Measurements from ENCODE around the gene ATP7B. TPM values are rescaled to one million over a fixed set of nuclear protein-coding genes. Genes with fewer than 3 reads are reported as not detected.

Gene ATP7B
- total RNA-seq, 2 donors from 2014 or later: 2.6 to 5.7 TPM

- no peak for DNase-seq (ENCODE audit: low spot score)
- intact Hi-C loops (cut with DNase I): no loop called here
Observed at GRCh38 chr13:51932231-51932630, 79.0 kb downstream of the ATP7B start.

DNA sequence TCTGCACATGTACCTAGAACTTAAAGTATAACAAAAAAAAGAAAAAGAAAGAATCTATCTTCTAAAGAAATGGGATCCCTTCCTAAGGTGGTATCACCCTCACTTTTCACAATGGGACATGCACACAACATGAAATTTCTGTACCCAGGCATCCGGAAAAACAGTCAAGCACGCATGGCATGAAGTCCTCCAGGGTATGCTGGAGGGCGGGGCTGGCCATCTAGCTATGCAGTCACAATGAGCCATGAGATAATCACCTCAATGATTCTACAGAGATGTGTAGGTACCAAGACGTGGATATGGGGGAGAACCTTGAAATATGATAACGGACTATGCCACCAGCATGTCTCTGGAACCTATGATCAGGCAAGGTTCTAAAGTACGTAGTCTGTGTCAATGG, 79.6 kb downstream of the ATP7B start:
- no peak for DNase-seq (ENCODE audit: low spot score)
- intact Hi-C loops (cut with DNase I): no loop called here

DNA sequence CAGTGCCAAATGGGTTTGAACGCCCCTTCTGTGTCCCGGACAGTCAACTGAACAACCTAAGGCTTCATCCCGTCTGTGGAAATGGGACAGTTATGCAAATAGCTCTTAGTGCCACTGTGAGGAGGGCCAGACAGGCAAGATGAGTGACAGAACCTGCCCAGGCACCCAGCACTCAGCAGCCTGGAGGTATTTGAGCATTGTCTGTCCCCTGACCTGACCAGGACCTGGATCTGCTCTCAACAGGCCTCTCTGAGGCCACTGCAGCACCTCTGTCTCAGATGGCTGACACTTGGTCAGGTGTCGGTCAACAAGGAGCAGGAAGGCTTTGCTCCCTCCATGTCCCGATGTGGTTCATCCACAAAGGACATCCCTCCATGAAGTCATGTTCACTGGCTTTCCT, 81.6 kb downstream of the ATP7B start:
- peak; percentile 24 for DNase-seq (ENCODE audit: low spot score)
- intact Hi-C loops (cut with DNase I): no loop called here

- DNase-seq (ENCODE audit: low spot score): no peak
- intact Hi-C loops (cut with DNase I): no loop called here
Observed at GRCh38 chr13:51928231-51928630, 83.0 kb downstream of the ATP7B start.

GRCh38 chr13:51927129-51927528, 84.1 kb downstream of the ATP7B start:
- DNase-seq (ENCODE audit: low spot score): no peak
- intact Hi-C loops (cut with DNase I): no loop called here

- DNase-seq (ENCODE audit: low spot score): no peak
- intact Hi-C loops (cut with DNase I): no loop called here
Observed at GRCh38 chr13:51926528-51926885, 84.7 kb downstream of the ATP7B start.

DNA sequence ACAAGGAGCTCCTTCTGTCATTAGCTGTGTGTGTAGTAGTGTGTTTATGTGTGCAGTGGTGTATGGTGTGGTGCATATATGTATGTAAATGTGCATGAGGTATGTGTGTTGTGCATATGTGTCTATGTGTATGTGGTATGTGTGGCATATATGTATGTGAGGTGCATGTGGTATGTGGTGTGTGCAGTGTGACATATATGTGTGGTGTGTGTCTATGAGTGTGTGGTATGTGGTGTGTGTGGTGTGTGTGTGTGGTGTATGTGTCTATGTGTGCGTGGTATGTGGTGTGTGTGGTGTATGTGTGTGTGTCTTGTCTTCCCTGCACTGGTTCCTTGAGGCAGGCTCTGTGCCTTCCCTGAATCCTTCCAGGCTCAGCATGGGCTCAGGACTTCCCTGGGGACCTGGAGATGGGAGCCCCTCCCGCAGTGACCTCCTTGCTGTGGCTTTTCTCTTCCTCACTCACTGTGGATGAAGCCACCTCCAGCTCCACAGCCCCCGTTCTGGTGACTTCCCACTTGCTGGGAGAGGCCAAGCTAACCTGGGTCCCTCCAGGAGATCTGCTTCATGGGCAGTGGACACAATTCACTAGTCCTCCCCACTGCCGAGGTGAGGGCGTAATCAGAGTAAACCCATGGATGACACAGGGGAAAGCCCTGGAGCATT, 85.3 kb downstream of the ATP7B start:
- intact Hi-C loops (cut with DNase I): no loop called here
- DNase-seq (ENCODE audit: low spot score): peak; percentile 52

DNA sequence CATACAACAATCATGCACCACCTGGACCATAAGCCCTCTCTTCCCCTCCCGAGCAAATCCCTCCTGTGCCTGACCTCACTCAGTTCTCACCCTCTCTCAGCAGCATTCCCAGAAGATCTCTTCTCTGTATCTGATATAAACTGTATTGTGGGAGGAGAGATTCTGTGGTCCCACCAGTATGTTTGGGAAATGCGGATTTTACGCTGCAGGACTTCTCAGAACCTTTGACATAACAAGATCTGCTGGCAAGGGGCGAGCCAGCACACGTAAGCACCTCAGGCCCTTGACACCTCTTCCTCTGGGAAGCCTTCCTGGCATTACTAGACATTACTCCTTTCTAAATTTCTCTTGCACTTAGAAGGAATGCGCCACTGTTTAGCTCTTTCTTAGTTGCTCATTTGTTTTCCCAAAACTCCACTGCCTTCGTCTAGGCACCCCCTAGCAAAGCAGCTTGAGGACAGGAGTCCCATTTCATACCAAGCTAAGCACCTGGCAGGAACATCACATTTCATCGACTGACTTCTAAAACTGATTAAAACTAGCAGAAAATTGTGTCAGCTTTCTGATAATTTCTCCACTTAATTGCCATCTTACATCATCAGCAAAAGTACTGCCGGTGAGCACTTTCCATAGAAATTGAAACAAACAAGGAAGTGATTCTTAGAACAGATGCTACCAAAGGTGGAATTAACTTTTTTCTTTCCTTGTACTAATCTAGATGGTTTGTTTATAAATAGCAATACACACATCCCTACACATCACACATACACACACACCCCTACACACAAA, 86.3 kb downstream of the ATP7B start:
- intact Hi-C loops (cut with DNase I): no loop called here
- DNase-seq (ENCODE audit: low spot score): peak; percentile 14

- DNase-seq (ENCODE audit: low spot score): no peak
- intact Hi-C loops (cut with DNase I): no loop called here
Observed at GRCh38 chr13:51923983-51924539, 87.2 kb downstream of the ATP7B start.

DNA sequence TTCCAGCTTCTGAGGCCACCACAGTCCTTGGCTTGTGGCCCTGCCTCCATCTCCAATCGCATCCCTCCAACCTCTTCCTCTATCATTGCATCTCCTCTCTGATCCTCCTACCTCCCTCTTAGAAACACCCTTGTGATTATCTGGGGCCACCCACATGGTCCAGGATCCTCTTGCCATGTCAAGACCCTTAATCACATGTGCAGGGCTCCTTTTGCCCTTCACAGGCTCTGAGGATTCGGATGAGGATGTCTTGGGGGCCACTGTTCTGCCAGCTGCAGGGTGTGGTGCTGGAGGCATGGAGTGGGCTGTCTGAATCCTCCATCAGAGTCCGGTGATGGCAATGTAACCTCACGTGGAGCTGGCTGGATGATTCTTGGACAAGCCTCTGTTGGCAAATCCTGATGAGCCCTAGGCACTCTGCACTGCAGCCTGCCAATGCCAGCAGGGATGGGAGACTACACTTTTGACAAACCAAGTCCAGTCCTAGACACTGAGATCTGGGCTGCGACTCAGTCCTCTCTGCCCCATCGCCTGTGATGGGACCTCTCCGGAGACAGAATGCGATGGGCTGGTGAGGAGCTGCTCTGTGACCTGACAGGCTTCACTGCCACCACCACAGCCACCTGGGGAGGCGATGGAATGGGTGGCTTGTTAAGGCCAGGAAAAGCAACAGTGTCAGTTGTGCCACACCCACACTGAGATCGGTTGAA, 88.3 kb downstream of the ATP7B start:
- DNase-seq (ENCODE audit: low spot score): peak; percentile 44

DNA sequence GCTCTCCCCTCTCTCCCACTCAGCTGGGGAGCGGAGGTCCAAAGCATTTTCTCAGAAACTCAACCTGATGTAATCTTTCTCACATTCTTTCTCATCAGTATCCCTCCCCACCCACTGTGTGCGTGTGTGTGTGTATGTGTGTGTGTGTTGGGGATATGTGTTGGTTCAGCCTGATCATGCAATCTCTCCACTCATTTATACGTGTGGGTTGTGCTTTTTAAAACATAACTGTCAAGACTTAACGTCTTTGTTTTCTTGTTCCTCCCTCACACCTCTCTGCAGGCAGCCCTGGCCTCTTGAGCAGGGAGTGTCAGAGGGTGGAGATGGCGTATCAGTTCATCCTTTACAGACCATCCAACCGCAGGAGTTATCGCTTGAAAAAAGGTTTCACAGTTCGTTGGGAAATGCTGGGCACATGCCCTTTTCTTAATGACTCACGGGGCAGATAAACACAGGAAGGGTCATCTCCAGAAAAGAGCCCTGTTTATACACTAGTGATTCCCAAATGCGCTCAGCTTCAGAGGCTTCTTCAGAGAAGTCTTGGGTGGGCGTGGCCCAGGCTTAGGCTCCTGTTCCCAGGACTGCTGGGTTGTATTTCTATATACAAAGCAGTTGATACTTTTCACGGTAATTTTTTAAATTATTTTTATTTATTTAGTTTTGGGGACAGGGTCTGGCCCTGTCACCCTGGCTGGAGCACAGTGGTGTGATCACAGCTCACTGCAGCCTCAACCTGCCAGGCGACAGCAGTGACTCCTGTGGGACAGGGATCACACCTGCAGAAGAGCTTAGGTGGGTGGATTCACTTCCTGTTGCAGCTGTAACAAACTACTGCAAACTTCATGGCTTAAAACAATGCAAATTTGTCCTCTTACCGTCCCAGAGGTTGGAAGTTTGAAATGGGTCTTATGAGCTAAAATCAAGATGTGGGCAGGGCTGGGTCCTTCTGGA, 89.2 kb downstream of the ATP7B start:
- intact Hi-C loops (cut with DNase I): no loop called here

More for the DNA sequence above, 88.3 kb downstream of the ATP7B start:
- intact Hi-C loops (cut with DNase I): no loop called here

DNA sequence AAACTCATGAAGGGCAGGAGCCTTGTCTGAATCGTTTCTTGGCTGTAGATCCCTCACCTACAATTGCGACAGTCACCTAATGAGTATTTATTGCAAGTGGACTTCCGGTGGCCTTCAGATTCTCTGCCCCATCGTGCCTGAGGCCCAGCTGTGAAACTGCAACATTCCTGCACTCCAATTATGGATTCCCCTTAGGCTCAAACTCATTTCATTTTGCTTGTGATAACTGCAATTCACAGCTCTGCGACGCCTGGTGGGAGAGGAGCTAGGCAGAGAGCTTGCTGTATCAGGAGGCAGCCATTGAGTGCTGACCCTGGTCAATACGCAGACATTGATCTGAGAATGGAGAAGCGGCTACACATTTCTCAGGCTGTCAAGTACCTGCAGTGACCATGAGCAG, 90.5 kb downstream of the ATP7B start:
- intact Hi-C loops (cut with DNase I): no loop called here
- DNase-seq (ENCODE audit: low spot score): peak; percentile 22

More for the DNA sequence above, 89.2 kb downstream of the ATP7B start:
- peak; percentile 22 for DNase-seq (ENCODE audit: low spot score)

DNA sequence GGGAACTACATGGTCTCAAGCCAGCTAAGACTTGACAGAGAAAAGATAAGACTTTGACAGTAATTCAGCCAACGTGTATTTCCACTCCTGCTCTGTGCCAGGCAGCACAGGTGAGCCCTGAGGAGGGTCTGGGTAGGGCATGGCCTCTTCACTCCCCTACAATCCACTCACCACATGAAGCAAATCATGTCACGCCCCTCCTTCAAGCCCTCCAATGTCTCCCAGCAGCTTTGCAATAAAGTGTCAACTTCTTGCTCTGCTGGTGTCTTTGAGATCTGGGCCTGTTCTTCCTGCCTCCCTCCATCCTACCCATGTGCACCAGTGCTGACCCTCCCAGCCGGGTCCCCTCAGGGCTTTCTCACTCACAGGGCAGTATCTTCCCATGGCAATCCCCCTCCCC, 91.0 kb downstream of the ATP7B start:
- peak; percentile 25 for DNase-seq (ENCODE audit: low spot score)
- intact Hi-C loops (cut with DNase I): no loop called here

DNA sequence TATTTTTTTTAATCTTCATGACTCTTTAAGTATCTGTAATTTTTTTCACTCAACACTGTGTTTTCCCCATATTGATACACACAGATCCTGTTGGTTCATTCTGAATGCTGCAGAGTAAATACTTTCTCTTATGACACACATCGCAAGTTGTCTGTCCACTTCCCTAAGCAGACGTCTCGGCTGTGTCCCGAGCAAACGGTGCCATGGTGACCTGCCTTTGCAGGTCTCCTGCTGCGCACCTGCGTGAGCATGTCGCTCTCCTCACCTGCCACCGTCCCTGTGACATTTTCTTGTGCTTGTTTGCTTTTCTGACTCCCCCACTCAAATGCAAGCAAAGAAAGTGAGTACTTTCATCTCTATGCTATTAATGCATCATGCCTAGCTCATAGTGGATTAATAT, 91.7 kb downstream of the ATP7B start:
- intact Hi-C loops (cut with DNase I): no loop called here
- peak; percentile 58 for DNase-seq (ENCODE audit: low spot score)

DNA sequence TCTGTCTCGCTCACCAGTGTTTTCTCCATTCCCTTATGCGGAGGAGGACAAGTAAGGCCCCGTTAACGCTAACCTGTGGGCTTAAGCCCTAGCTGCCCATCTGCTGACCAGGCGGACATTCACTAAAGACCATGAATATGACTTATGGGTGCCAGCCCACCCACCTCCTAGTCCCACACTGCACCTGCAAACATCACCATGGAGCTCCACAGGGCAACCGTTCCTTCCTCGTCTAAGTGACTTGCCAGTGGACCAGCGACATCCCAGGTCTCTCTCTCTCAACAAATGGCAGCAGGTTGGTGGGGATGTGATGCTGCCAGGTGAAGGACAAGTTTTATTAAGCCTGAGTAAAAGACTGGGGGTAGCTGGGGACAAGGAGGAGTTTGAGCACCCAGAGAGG, 94.3 kb downstream of the ATP7B start:
- DNase-seq (ENCODE audit: low spot score): peak; percentile 67
- intact Hi-C loops (cut with DNase I): no loop called here

GRCh38 chr13:51916051-51916818, 95.0 kb downstream of the ATP7B start:
- peak; percentile 53 for DNase-seq (ENCODE audit: low spot score)
- intact Hi-C loops (cut with DNase I): no loop called here

DNA sequence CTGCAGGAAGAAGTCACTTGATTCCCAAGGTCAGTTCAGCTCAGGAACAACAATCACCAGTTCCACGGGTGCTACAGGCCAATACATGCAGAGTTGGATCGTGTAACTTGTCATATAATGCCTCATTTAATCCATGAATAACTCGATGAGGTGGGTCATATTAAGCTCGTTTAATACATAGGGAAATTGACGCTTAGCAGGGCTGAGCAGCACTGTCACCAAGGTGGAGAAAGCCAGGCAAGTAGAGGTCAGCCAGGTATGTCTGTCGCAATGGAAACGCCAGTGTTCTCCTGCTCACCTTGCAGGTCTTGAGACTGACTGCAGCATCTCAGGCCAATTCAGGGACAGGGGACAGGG, 97.1 kb downstream of the ATP7B start:
- intact Hi-C loops (cut with DNase I): no loop called here

GRCh38 chr13:51913421-51914136, 97.7 kb downstream of the ATP7B start:
- peak; percentile 23 for DNase-seq (ENCODE audit: low spot score)
- intact Hi-C loops (cut with DNase I): no loop called here

More for the DNA sequence above, 97.1 kb downstream of the ATP7B start:
- DNase-seq (ENCODE audit: low spot score): peak; percentile 22

All from posterior vena cava (tissue), 2 donors.